GM12878 (cell line): Measurements from ENCODE around the gene GIPC3. TPM values are rescaled to one million over a fixed set of nuclear protein-coding genes. Genes with fewer than 3 reads are reported as not detected.

Source experiments
- ATAC-seq: fragments of 200-7000 bp; cut with Tn5 transposase; 3 replicates; pipeline ENCODE4 v1.9.1; 2020; ENCODE audit warnings: mild to moderate bottlenecking, moderate library complexity
- BruUV-seq: library from RNA; stranded (reverse); fragments of 400-500 nt; replicated peaks from 2 replicates; lab custom pipeline; 2021; lab: Mats Ljungman, UMichigan
- CTCF ChIA-PET: fragments of 300-600 bp; sonication (Branson Sonifier 250); formaldehyde crosslinking; extraction: SDS; loops from one replicate; lab custom pipeline; 2021; ENCODE audit warnings: inconsistent platforms; lab: Yijun Ruan, JAX
- POLR2A ChIA-PET: fragments of 350-600 bp; formaldehyde crosslinking; extraction: SDS; loops from one replicate; lab custom pipeline; 2021; ENCODE audit warnings: inconsistent platforms; lab: Charles Lee
- RAD21 ChIA-PET: fragments of 300-600 bp; sonication (Branson Sonifier 250); formaldehyde crosslinking; loops from one replicate; lab custom pipeline; 2023; ENCODE audit warnings: antibody characterized with exemption; ENCODE audit not compliant: unreplicated experiment; lab: Charles Lee
- SMC1A ChIA-PET: fragments of 300-600 bp; sonication (Branson Sonifier 250); formaldehyde crosslinking; loops from one replicate; lab custom pipeline; 2023; ENCODE audit not compliant: unreplicated experiment, uncharacterized antibody; lab: Charles Lee
- DNase-seq: peaks from one replicate; pipeline ENCODE4 v3.0.0-alpha.2; 2011; ENCODE audit warnings: low read depth, low spot score
- FAIRE-seq: peaks from 3 replicates; lab custom pipeline; 2011; peaks lifted over from hg19 to GRCh38; lab: Jason Lieb, UNC
- H2AFZ ChIP-seq: 2 replicates; pipeline ENCODE4 v1.6.0; 2011; ENCODE audit warnings: low read depth, low read length, control low read depth; ENCODE audit not compliant: control insufficient read depth
- H3K27ac ChIP-seq: 2 replicates; pipeline ENCODE4 v1.5.1; 2011; ENCODE audit warnings: control low read depth; ENCODE audit not compliant: control insufficient read depth, insufficient read depth
- H3K27me3 ChIP-seq, 2 experiments: replicated peaks in 1 of 2; 2 replicates each; pipeline versions ENCODE4 v1.6.0 to v1.6.1; 2011; ENCODE audit warnings: low read length in 1 of 2; ENCODE audit not compliant: control insufficient read depth in 2 of 2, insufficient read depth in 2 of 2
- H3K36me3 ChIP-seq, 2 experiments: 2 replicates each; pipeline ENCODE4 v1.5.1; 2011; ENCODE audit warnings: low read length in 1 of 2; ENCODE audit not compliant: control insufficient read depth in 2 of 2, insufficient read depth in 2 of 2
- H3K4me1 ChIP-seq: 2 replicates; pipeline ENCODE4 v1.6.1; 2011; ENCODE audit warnings: mild to moderate bottlenecking, low read length, moderate library complexity, mixed read lengths; ENCODE audit not compliant: control insufficient read depth, insufficient read depth
- H3K4me2 ChIP-seq: 2 replicates; pipeline ENCODE4 v1.6.0; 2011; ENCODE audit warnings: control low read depth; ENCODE audit not compliant: control insufficient read depth, insufficient read depth
- H3K4me3 ChIP-seq: fragments of 200-600 bp; sonication (generic); 2 replicates; pipeline ENCODE4 v1.5.1; 2016
- H3K79me2 ChIP-seq: 2 replicates; pipeline ENCODE4 v1.6.0; 2011; ENCODE audit warnings: low read length; ENCODE audit not compliant: control insufficient read depth, insufficient read depth
- H3K9ac ChIP-seq: 2 replicates; pipeline ENCODE4 v1.8.0; 2011; ENCODE audit warnings: low read length, control low read depth, mixed read lengths; ENCODE audit not compliant: control insufficient read depth, insufficient read depth
- H3K9me3 ChIP-seq: replicated peaks from 3 replicates; pipeline ENCODE4 v1.5.1; 2011; ENCODE audit warnings: mild to moderate bottlenecking, low read length; ENCODE audit not compliant: control insufficient read depth, insufficient read depth
- H4K20me1 ChIP-seq: 2 replicates; pipeline ENCODE4 v1.6.0; 2011; ENCODE audit not compliant: control insufficient read depth, insufficient read depth
- ATF7 ChIP-seq: fragments of 450-650 bp; IDR thresholded peaks from 2 replicates; pipeline ENCODE4 v1.6.1; 2016; ENCODE audit warnings: low read depth, mild to moderate bottlenecking
- HDAC2 ChIP-seq: fragments of 200-600 bp; sonication (generic); IDR thresholded peaks from 2 replicates; pipeline ENCODE4 v1.6.1; 2017
- NFXL1 ChIP-seq: fragments of 450-650 bp; IDR thresholded peaks from 2 replicates; pipeline ENCODE4 v1.6.1; 2017; ENCODE audit warnings: antibody characterized with exemption, mild to moderate bottlenecking, borderline replicate concordance
- WGBS: methylation state at CpG from one replicate; pipeline ENCODE4 v1.1.6; 2016; ENCODE audit warnings: low lambda C conversion rate; ENCODE audit not compliant: insufficient replicate concordance, insufficient coverage; ENCODE audit errors: missing lambda C conversion rate; 5-methylcytosine and 5-hydroxymethylcytosine counted together
- in situ Hi-C: fragments of 300-500 bp; cut with MboI; formaldehyde crosslinking; loops from 9 replicates; pipeline ENCODE4 v1.14.3; 2018; ENCODE audit warnings: mixed read lengths
- intact Hi-C: fragments of 100-400 bp; cut with micrococcal nuclease; formaldehyde crosslinking; loops from one replicate; pipeline ENCODE4 v1.14.2; 2022; ENCODE audit not compliant: unreplicated experiment
- polyA plus RNA-seq, 11 experiments: library from polyadenylated mRNA; depleted of rRNA in 4 of 11; unstranded in 6 of 11; stranded (reverse) in 5 of 11; fragments of >200 nt; fragmentation: Nextera tagmentation in 4 of 11; fragmentation: Illumina TruSeq in 1 of 11; extraction: Ambion mirVana in 4 of 11; extraction: Trizol in 1 of 11; gene quantifications; 1 replicate in 1 of 11; 2 replicates in 10 of 11; pipeline versions ENCODE4 v1.2.1 to v1.2.3, GENCODE V29; 2011 to 2016; ENCODE audit warnings: inconsistent platforms in 2 of 11, missing spikeins in 2 of 11, low read depth in 1 of 11
- total RNA-seq, 4 experiments: library from RNA; depleted of rRNA in 3 of 4; stranded (reverse); fragments of >200 nt in 3 of 4; fragmentation: Illumina TruSeq in 1 of 4; extraction: Trizol in 1 of 4; gene quantifications; 2 replicates each; pipeline versions ENCODE4 v1.2.1 to v1.2.3, GENCODE V29; 2013 to 2021
- TF ChIP-seq, protein P1 (sequence below): fragments of 450-650 bp; conservative IDR thresholded peaks from 2 replicates; pipeline ENCODE4 v1.6.1; 2017; ENCODE audit warnings: mild to moderate bottlenecking, moderate library complexity
- TF ChIP-seq, protein P2 (sequence below): fragments of 450-650 bp; IDR thresholded peaks from 2 replicates; pipeline ENCODE4 v1.6.1; 2017; ENCODE audit warnings: low read depth, mild to moderate bottlenecking, moderate library complexity
- TF ChIP-seq, protein P3 (sequence below): fragments of 450-650 bp; formaldehyde crosslinking; IDR thresholded peaks from 2 replicates; pipeline ENCODE4 v1.4.0; 2020; ENCODE audit warnings: mild to moderate bottlenecking, moderate library complexity

The GIPC3 gene
- total and polyA plus RNA-seq, 10 of the 15 experiments (the other 5 are each of a cell fraction or from before 2014, with no cell fraction given) = not detected

DNA sequence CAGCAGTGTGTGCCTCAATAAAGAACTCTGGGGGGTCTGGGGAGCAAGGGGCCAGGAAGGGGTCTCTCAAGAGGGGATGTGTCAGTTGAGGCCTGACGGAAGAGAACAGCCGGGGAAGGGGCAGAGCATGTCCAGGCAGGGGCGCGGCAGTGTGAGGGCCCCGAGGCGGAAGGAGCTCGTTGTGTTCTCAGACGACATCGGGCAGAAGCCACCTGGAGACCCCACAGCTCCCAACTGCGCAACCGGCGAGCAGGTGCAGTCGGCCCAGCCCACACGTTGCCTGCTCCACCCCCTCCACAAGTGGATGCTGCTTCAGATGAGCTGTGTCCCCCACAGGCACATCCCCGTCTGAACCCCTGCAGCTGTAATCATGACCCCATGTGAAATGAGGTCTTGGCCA lies 36.4 kb downstream of the GIPC3 start:
- Histone ChIP-seq H3K4me1 (peaks cover 3% of the 10 kb centered on the region; the same call in 1 of the 2 replicates), H3K36me3 (peaks cover 0 to 11% of the 10 kb centered on the region in 2 experiments; a peak in 3 of 4 replicates), H3K9ac (no peak overlapping the region), H3K4me3 (no peak overlapping the region), H3K27me3 (no peaks in the 10 kb centered on the region), H4K20me1 (no peaks in the 10 kb centered on the region), H2AFZ (no peak overlapping the region), H3K79me2 (peaks cover 21% of the 10 kb centered on the region), H3K27ac (no peak overlapping the region), H3K4me2 (no peak overlapping the region), H3K9me3 (no peaks in the 10 kb centered on the region)
- SMC1A ChIA-PET = no interaction called here
- in situ Hi-C loops (no loop called here), intact Hi-C loops (no loop called here)
- TF ChIP-seq NFXL1 = no peak
- TF ChIP-seq, protein P1, sequence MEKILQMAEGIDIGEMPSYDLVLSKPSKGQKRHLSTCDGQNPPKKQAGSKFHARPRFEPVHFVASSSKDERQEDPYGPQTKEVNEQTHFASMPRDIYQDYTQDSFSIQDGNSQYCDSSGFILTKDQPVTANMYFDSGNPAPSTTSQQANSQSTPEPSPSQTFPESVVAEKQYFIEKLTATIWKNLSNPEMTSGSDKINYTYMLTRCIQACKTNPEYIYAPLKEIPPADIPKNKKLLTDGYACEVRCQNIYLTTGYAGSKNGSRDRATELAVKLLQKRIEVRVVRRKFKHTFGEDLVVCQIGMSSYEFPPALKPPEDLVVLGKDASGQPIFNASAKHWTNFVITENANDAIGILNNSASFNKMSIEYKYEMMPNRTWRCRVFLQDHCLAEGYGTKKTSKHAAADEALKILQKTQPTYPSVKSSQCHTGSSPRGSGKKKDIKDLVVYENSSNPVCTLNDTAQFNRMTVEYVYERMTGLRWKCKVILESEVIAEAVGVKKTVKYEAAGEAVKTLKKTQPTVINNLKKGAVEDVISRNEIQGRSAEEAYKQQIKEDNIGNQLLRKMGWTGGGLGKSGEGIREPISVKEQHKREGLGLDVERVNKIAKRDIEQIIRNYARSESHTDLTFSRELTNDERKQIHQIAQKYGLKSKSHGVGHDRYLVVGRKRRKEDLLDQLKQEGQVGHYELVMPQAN = no peak
- no peak for TF ChIP-seq ATF7
- TF ChIP-seq, protein P2, sequence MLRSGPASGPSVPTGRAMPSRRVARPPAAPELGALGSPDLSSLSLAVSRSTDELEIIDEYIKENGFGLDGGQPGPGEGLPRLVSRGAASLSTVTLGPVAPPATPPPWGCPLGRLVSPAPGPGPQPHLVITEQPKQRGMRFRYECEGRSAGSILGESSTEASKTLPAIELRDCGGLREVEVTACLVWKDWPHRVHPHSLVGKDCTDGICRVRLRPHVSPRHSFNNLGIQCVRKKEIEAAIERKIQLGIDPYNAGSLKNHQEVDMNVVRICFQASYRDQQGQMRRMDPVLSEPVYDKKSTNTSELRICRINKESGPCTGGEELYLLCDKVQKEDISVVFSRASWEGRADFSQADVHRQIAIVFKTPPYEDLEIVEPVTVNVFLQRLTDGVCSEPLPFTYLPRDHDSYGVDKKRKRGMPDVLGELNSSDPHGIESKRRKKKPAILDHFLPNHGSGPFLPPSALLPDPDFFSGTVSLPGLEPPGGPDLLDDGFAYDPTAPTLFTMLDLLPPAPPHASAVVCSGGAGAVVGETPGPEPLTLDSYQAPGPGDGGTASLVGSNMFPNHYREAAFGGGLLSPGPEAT = no peak
- TF ChIP-seq HDAC2 = no peak
- TF ChIP-seq, protein P3, sequence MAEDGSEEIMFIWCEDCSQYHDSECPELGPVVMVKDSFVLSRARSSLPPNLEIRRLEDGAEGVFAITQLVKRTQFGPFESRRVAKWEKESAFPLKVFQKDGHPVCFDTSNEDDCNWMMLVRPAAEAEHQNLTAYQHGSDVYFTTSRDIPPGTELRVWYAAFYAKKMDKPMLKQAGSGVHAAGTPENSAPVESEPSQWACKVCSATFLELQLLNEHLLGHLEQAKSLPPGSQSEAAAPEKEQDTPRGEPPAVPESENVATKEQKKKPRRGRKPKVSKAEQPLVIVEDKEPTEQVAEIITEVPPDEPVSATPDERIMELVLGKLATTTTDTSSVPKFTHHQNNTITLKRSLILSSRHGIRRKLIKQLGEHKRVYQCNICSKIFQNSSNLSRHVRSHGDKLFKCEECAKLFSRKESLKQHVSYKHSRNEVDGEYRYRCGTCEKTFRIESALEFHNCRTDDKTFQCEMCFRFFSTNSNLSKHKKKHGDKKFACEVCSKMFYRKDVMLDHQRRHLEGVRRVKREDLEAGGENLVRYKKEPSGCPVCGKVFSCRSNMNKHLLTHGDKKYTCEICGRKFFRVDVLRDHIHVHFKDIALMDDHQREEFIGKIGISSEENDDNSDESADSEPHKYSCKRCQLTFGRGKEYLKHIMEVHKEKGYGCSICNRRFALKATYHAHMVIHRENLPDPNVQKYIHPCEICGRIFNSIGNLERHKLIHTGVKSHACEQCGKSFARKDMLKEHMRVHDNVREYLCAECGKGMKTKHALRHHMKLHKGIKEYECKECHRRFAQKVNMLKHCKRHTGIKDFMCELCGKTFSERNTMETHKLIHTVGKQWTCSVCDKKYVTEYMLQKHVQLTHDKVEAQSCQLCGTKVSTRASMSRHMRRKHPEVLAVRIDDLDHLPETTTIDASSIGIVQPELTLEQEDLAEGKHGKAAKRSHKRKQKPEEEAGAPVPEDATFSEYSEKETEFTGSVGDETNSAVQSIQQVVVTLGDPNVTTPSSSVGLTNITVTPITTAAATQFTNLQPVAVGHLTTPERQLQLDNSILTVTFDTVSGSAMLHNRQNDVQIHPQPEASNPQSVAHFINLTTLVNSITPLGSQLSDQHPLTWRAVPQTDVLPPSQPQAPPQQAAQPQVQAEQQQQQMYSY = no peak
- ATAC-seq = no peak
- RAD21 ChIA-PET = no interaction called here
- CTCF ChIA-PET = interaction anchor here (0.6 to 0.8 kb wide), 2 partner anchors 36 to 37 kb away, joined by 3 read pairs; partner anchors contain the start of gene GIPC3
- no peak for DNase-seq
- FAIRE-seq = no peak
- no TSS peak for BruUV-seq
- POLR2A ChIA-PET = no interaction called here
- WGBS = 96% methylated on average over 15 of the region's 15 CpGs
